HEK293 (cell line): ENCODE data around the gene DUSP21.

Experiments used
- CTCF ChIA-PET: fragments of 350-600 bp; formaldehyde crosslinking; extraction: SDS; loops from one replicate; lab custom pipeline; 2021; ENCODE audit warnings: antibody characterized with exemption; lab: Yijun Ruan, JAX
- POLR2A ChIA-PET: fragments of 300-600 bp; formaldehyde crosslinking; extraction: SDS; loops from one replicate; lab custom pipeline; 2020; ENCODE audit warnings: antibody characterized with exemption, inconsistent platforms; lab: Yijun Ruan, JAX
- H3K27ac ChIP-seq: fragments of 200-500 bp; sonication (Bioruptor generic); 2 replicates; pipeline ENCODE4 v1.5.1; 2014; ENCODE audit warnings: low read depth, low read length, control low read depth, inconsistent platforms; ENCODE audit errors: extremely low read depth
- H3K36me3 ChIP-seq, 2 experiments: fragments of 200-500 bp in 1 of 2; sonication (Bioruptor generic) in 1 of 2; 1 replicate in 1 of 2; 2 replicates in 1 of 2; pipeline ENCODE4 v1.5.1; 2014 to 2017; ENCODE audit warnings: inconsistent platforms in 2 of 2, low read length in 2 of 2; ENCODE audit not compliant: control insufficient read depth in 2 of 2, insufficient read depth in 1 of 2
- H3K4me1 ChIP-seq: fragments of 200-500 bp; sonication (Bioruptor generic); 2 replicates; pipeline ENCODE4 v1.5.1; 2014; ENCODE audit warnings: mild to moderate bottlenecking, low read length, inconsistent platforms; ENCODE audit not compliant: control insufficient read depth, insufficient read depth
- H3K4me3 ChIP-seq: 2 replicates; pipeline ENCODE4 v1.5.1; 2011; ENCODE audit warnings: low read depth, mild to moderate bottlenecking, control low read depth, low read length, moderate library complexity
- H3K9me3 ChIP-seq: fragments of 200-500 bp; sonication (Bioruptor generic); 2 replicates; pipeline ENCODE4 v1.5.1; 2014; ENCODE audit warnings: low read depth, low read length, inconsistent platforms; ENCODE audit not compliant: control insufficient read depth, insufficient read depth
- EGR2 ChIP-seq: fragments of 450-650 bp; formaldehyde crosslinking; IDR thresholded peaks from 2 replicates; pipeline ENCODE4 v1.5.1; 2016; ENCODE audit warnings: low read depth, missing biosample characterization, missing genetic modification characterization
- HOXC10 ChIP-seq: sonication (generic); formaldehyde crosslinking; IDR thresholded peaks from 2 replicates; pipeline ENCODE4 v1.8.1; 2023; ENCODE audit warnings: mild to moderate bottlenecking, missing genetic modification reagents
- PRDM1 ChIP-seq: fragments of 450-650 bp; formaldehyde crosslinking; IDR thresholded peaks from 2 replicates; pipeline ENCODE4; 2016; ENCODE audit warnings: missing biosample characterization, missing genetic modification characterization
- YY1 ChIP-seq: fragments of 450-650 bp; formaldehyde crosslinking; IDR thresholded peaks from 2 replicates; pipeline ENCODE4 v1.5.1; 2018; ENCODE audit warnings: missing biosample characterization, missing genetic modification characterization
- ZBTB11 ChIP-seq: fragments of 450-650 bp; formaldehyde crosslinking; conservative IDR thresholded peaks from 2 replicates; pipeline ENCODE4 v1.5.1; 2016; ENCODE audit warnings: low read depth, missing biosample characterization, missing genetic modification characterization
- ZBTB17 ChIP-seq: fragments of 450-650 bp; formaldehyde crosslinking; IDR thresholded peaks from 2 replicates; pipeline ENCODE4 v1.5.1; 2016; ENCODE audit warnings: missing biosample characterization, missing genetic modification characterization
- ZBTB20 ChIP-seq: fragments of 450-650 bp; formaldehyde crosslinking; IDR thresholded peaks from 2 replicates; pipeline ENCODE4 v1.5.1; 2016; ENCODE audit warnings: missing biosample characterization, missing genetic modification characterization
- ZBTB26 ChIP-seq: fragments of 450-650 bp; formaldehyde crosslinking; optimal IDR thresholded peaks from 2 replicates; pipeline ENCODE3; 2016; ENCODE audit warnings: missing biosample characterization, mild to moderate bottlenecking, missing genetic modification characterization
- ZFP37 ChIP-seq: fragments of 450-650 bp; formaldehyde crosslinking; IDR thresholded peaks from 2 replicates; pipeline ENCODE4 v1.5.1; 2016; ENCODE audit warnings: missing biosample characterization, missing genetic modification characterization
- ZNF10 ChIP-seq: fragments of 450-650 bp; formaldehyde crosslinking; IDR thresholded peaks from 2 replicates; pipeline ENCODE4 v1.5.1; 2017; ENCODE audit warnings: missing biosample characterization, missing genetic modification characterization
- ZNF16 ChIP-seq: fragments of 450-650 bp; formaldehyde crosslinking; IDR thresholded peaks from 2 replicates; pipeline ENCODE4 v1.5.1; 2016; ENCODE audit warnings: low read depth, missing biosample characterization, missing genetic modification characterization
- ZNF335 ChIP-seq: fragments of 450-650 bp; formaldehyde crosslinking; conservative IDR thresholded peaks from 2 replicates; pipeline ENCODE4 v1.5.1; 2016; ENCODE audit warnings: missing biosample characterization, missing genetic modification characterization
- ZNF354C ChIP-seq: fragments of 450-650 bp; formaldehyde crosslinking; IDR thresholded peaks from 2 replicates; pipeline ENCODE4 v1.5.1; 2016; ENCODE audit warnings: missing biosample characterization, missing genetic modification characterization, low read depth, borderline replicate concordance
- ZNF558 ChIP-seq: fragments of 450-650 bp; formaldehyde crosslinking; IDR thresholded peaks from 2 replicates; pipeline ENCODE4 v1.5.1; 2016; ENCODE audit warnings: missing biosample characterization, missing genetic modification characterization
- ZNF561 ChIP-seq: fragments of 450-650 bp; IDR thresholded peaks from 2 replicates; pipeline ENCODE4 v1.5.1; 2018; ENCODE audit warnings: missing biosample characterization, missing genetic modification characterization, borderline replicate concordance
- ZNF571 ChIP-seq: fragments of 450-650 bp; formaldehyde crosslinking; IDR thresholded peaks from 2 replicates; pipeline ENCODE4 v1.5.0; 2017; ENCODE audit warnings: missing biosample characterization, missing genetic modification characterization
- ZNF600 ChIP-seq: fragments of 450-650 bp; formaldehyde crosslinking; IDR thresholded peaks from 2 replicates; pipeline ENCODE4 v1.5.1; 2016; ENCODE audit warnings: missing biosample characterization, missing genetic modification characterization
- ZNF610 ChIP-seq: fragments of 450-650 bp; formaldehyde crosslinking; IDR thresholded peaks from 2 replicates; pipeline ENCODE4 v1.5.1; 2016; ENCODE audit warnings: missing biosample characterization, missing genetic modification characterization, borderline replicate concordance
- ZNF660 ChIP-seq: fragments of 450-650 bp; IDR thresholded peaks from 2 replicates; pipeline ENCODE4 v1.5.1; 2018; ENCODE audit warnings: missing biosample characterization, mild to moderate bottlenecking, missing genetic modification characterization
- ZNF791 ChIP-seq: fragments of 450-650 bp; formaldehyde crosslinking; IDR thresholded peaks from 2 replicates; pipeline ENCODE4 v1.5.1; 2016; ENCODE audit warnings: missing biosample characterization, missing genetic modification characterization
- ZXDB ChIP-seq: fragments of 450-650 bp; formaldehyde crosslinking; IDR thresholded peaks from 2 replicates; pipeline ENCODE4 v1.5.1; 2016; ENCODE audit warnings: missing biosample characterization, missing genetic modification characterization
- TF ChIP-seq, protein P1 (sequence below): sonication (generic); formaldehyde crosslinking; IDR thresholded peaks from 2 replicates; pipeline ENCODE4 v1.8.1; 2022; ENCODE audit warnings: mild to moderate bottlenecking, moderate library complexity, missing genetic modification reagents
- TF ChIP-seq, protein P2 (sequence below): fragments of 450-650 bp; IDR thresholded peaks from 2 replicates; pipeline ENCODE4 v1.5.1; 2018; ENCODE audit warnings: missing biosample characterization, missing genetic modification characterization
- TF ChIP-seq, protein P3 (sequence below): fragments of 450-650 bp; formaldehyde crosslinking; IDR thresholded peaks from 2 replicates; pipeline ENCODE4 v1.5.1; 2016; ENCODE audit warnings: missing biosample characterization, missing genetic modification characterization

Gene DUSP21

GRCh38 chrX:44873415-44874276, 29.8 kb downstream of the DUSP21 start:
- Histone ChIP-seq H3K4me3 (peak overlapping the region; percentile 94), H3K36me3 (peaks cover 3 to 5% of the 10 kb centered on the region in 2 experiments), H3K27ac (peak overlapping the region; percentile 99), H3K4me1 (no peaks in the 10 kb centered on the region)
- POLR2A ChIA-PET = interaction anchor here (0.6 to 2.1 kb wide), 28 partner anchors 8 to 1512 kb away, joined by 3 to 13 read pairs (median 4); partner anchors contain the start of genes EFHC2 and FUNDC1
- CTCF ChIA-PET = interaction anchor here (1.0 kb wide), 1 partner anchor 195 kb away, joined by 4 read pairs; no protein-coding TSS in a partner anchor
- peak; percentile 71 for TF ChIP-seq ZNF335 (tag by site-specific recombination)
- TF ChIP-seq, protein P1, sequence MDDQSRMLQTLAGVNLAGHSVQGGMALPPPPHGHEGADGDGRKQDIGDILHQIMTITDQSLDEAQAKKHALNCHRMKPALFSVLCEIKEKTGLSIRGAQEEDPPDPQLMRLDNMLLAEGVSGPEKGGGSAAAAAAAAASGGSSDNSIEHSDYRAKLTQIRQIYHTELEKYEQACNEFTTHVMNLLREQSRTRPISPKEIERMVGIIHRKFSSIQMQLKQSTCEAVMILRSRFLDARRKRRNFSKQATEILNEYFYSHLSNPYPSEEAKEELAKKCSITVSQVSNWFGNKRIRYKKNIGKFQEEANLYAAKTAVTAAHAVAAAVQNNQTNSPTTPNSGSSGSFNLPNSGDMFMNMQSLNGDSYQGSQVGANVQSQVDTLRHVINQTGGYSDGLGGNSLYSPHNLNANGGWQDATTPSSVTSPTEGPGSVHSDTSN (CRISPR knock-in tag) = peak; percentile 77; the same call in 1 of the 2 replicates
- TF ChIP-seq YY1 (tag by site-specific recombination) = peak; percentile 68
- TF ChIP-seq, protein P2, sequence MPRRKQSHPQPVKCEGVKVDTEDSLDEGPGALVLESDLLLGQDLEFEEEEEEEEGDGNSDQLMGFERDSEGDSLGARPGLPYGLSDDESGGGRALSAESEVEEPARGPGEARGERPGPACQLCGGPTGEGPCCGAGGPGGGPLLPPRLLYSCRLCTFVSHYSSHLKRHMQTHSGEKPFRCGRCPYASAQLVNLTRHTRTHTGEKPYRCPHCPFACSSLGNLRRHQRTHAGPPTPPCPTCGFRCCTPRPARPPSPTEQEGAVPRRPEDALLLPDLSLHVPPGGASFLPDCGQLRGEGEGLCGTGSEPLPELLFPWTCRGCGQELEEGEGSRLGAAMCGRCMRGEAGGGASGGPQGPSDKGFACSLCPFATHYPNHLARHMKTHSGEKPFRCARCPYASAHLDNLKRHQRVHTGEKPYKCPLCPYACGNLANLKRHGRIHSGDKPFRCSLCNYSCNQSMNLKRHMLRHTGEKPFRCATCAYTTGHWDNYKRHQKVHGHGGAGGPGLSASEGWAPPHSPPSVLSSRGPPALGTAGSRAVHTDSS (tag by site-specific recombination) = 0 out of 2 replicates have a peak, but pooled peaks have one; percentile 9
- no peak for TF ChIP-seq ZNF16 (tag by site-specific recombination)
- peak; percentile 43 for TF ChIP-seq ZBTB17 (tag by site-specific recombination)
- 0 out of 2 replicates have a peak, but pooled peaks have one; percentile 18 for TF ChIP-seq ZXDB (tag by site-specific recombination)
- peak; percentile 8; the same call in 1 of the 2 replicates for TF ChIP-seq EGR2
- peak; percentile 56 for TF ChIP-seq ZBTB20
- TF ChIP-seq ZNF558 (tag by site-specific recombination) = no peak
- TF ChIP-seq ZNF354C (tag by site-specific recombination) = no peak
- TF ChIP-seq ZBTB26 (tag by site-specific recombination) = peak; percentile 79
- TF ChIP-seq ZNF10 (tag by site-specific recombination) = no peak
- TF ChIP-seq ZFP37 = 0 out of 2 replicates have a peak, but pooled peaks have one; percentile 31
- peak; percentile 58 for TF ChIP-seq ZNF600 (tag by site-specific recombination)
- TF ChIP-seq PRDM1 (tag by site-specific recombination) = peak; percentile 48; the same call in 1 of the 2 replicates
- 0 out of 2 replicates have a peak, but pooled peaks have one; percentile 14 for TF ChIP-seq ZNF561 (tag by site-specific recombination)
- TF ChIP-seq ZBTB11 (tag by site-specific recombination) = peak; percentile 52; the same call in 1 of the 2 replicates
- TF ChIP-seq, protein P3, sequence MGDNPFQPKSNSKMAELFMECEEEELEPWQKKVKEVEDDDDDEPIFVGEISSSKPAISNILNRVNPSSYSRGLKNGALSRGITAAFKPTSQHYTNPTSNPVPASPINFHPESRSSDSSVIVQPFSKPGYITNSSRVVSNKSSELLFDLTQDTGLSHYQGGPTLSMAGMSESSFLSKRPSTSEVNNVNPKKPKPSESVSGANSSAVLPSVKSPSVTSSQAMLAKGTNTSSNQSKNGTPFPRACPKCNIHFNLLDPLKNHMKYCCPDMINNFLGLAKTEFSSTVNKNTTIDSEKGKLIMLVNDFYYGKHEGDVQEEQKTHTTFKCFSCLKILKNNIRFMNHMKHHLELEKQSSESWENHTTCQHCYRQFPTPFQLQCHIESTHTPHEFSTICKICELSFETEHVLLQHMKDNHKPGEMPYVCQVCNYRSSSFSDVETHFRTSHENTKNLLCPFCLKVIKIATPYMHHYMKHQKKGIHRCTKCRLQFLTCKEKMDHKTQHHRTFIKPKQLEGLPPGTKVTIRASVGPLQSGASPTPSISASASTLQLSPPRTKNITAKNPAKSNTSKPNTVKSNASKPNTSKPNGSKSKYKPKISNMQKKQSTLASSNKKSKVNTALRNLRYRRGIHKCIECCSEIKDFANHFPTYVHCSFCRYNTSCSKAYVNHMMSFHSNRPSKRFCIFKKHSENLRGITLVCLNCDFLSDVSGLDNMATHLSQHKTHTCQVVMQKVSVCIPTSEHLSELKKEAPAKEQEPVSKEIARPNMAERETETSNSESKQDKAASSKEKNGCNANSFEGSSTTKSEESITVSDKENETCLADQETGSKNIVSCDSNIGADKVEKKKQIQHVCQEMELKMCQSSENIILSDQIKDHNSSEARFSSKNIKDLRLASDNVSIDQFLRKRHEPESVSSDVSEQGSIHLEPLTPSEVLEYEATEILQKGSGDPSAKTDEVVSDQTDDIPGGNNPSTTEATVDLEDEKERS (tag by site-specific recombination) = no peak
- 0 out of 2 replicates have a peak, but pooled peaks have one; percentile 17 for TF ChIP-seq HOXC10 (CRISPR knock-in tag)
- 0 out of 2 replicates have a peak, but pooled peaks have one; percentile 27 for TF ChIP-seq ZNF610 (tag by site-specific recombination)
- TF ChIP-seq ZNF571 (tag by site-specific recombination) = no peak
- no peak for TF ChIP-seq ZNF791 (tag by site-specific recombination)
- TF ChIP-seq ZNF660 (tag by site-specific recombination) = peak; percentile 32; the same call in 1 of the 2 replicates
- TF ChIP-seq, all 188 proteins: peak for 17
- no peaks in the 10 kb centered on the region for H3K9me3 ChIP-seq
